ENCODE measurements around the gene SHC2.

DNA sequence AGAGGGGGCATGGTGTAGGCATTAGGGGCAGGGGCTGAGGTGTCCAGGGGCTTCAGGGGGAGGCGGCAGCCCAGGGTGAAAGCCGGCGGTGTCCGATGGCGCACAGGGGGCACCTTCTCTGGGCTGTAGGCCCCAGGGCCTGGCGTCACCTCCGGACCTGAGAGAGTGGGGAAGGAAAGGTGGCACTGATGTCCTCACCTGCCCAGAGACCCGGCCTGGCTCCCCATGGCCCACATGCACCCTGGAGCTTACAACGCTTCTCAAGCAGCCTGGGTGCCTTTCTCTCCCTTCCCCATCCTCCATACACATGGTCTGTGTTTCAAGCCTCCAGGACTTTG, 3.3 kb upstream of the SHC2 start:
- TF ChIP-seq, protein P1, sequence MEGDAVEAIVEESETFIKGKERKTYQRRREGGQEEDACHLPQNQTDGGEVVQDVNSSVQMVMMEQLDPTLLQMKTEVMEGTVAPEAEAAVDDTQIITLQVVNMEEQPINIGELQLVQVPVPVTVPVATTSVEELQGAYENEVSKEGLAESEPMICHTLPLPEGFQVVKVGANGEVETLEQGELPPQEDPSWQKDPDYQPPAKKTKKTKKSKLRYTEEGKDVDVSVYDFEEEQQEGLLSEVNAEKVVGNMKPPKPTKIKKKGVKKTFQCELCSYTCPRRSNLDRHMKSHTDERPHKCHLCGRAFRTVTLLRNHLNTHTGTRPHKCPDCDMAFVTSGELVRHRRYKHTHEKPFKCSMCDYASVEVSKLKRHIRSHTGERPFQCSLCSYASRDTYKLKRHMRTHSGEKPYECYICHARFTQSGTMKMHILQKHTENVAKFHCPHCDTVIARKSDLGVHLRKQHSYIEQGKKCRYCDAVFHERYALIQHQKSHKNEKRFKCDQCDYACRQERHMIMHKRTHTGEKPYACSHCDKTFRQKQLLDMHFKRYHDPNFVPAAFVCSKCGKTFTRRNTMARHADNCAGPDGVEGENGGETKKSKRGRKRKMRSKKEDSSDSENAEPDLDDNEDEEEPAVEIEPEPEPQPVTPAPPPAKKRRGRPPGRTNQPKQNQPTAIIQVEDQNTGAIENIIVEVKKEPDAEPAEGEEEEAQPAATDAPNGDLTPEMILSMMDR (IDR thresholded peaks at IDR 0.05; ENCODE audit: low read depth, low read length, poor library complexity, severe bottlenecking): no peak
- TF ChIP-seq EZH2phosphoT487 (IDR thresholded peaks at IDR 0.05; ENCODE audit: borderline replicate concordance, low read length): no peak
